IPS-18c (cell line): ENCODE results near the gene LRIG2.
"Not testable (repeated sequence)": the region's sequence is repeated elsewhere in the genome, so short reads cannot be mapped to it uniquely, and the experiment has no call there.

Experiments used
- H3K4me3 ChIP-seq: 2 replicates; pipeline ENCODE4 v1.7.0; 2013; ENCODE audit warnings: low read depth, mild to moderate bottlenecking, low read length, moderate library complexity; ENCODE audit not compliant: insufficient read depth
- H3K9me3 ChIP-seq: one replicate; pipeline ENCODE4 v1.6.1; 2013; ENCODE audit warnings: mild to moderate bottlenecking, low read length, moderate library complexity; ENCODE audit not compliant: control insufficient read depth, insufficient read depth

The LRIG2 gene

GRCh38 chr1:113140588-113141446, 67.8 kb downstream of the LRIG2 start:
- Histone ChIP-seq H3K4me3 (no peak overlapping the region), H3K9me3 (no peaks in the 10 kb centered on the region)

- Histone ChIP-seq H3K9me3 (no peaks in the 10 kb centered on the region), H3K4me3 (no peak overlapping the region)
Observed at GRCh38 chr1:113141650-113142473, 68.9 kb downstream of the LRIG2 start.

GRCh38 chr1:113142791-113143190, 69.8 kb downstream of the LRIG2 start:
- H3K9me3 ChIP-seq = no peaks in the 10 kb centered on the region
- H3K4me3 ChIP-seq = no peak overlapping the region

GRCh38 chr1:113146242-113147072, 73.5 kb downstream of the LRIG2 start:
- Histone ChIP-seq H3K9me3 (no peaks in the 10 kb centered on the region), H3K4me3 (no peak overlapping the region)

- no peaks in the 10 kb centered on the region for H3K9me3 ChIP-seq
- no peak overlapping the region for H3K4me3 ChIP-seq
Observed at GRCh38 chr1:113147073-113147625, 74.2 kb downstream of the LRIG2 start.

DNA sequence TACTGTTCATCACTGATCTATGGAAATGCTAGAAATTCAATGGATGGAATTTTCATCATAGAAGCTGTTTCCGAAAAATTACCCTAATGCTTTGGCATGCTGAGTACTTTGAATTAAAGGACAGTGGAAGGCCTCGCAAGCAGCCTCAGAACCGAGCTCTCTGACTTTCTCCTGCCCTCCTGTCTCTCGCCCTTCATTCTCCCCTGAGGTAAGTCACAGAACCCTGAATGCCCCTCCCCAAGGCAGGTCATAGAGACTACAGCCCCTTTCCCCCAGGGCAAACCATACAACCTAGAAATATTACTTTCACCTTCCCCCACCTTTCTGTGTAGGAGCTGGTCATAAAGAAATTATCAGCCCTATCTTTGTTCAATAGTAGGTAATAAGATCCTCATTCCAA, 74.8 kb downstream of the LRIG2 start:
- Histone ChIP-seq H3K4me3 (no peak overlapping the region), H3K9me3 (no peaks in the 10 kb centered on the region)

DNA sequence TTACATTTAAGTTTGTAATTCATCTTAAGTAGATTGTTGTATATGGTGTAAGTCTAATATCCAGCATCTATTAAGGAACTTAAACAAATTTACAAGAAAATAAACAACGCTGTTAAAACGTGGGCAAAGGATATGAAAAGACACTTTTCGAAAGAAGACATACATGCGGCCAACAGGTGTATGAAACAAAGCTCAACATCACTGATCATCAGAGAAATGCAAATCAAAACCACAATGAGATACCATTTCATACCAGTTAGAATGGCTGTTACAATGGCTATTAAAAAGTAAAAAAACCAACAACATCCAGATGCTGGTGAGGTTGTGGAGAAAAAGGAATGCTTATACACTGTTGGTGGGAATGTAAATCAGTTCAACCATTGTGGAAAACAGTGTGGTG, 77.5 kb downstream of the LRIG2 start:
- H3K4me3 ChIP-seq, H3K9me3 ChIP-seq: not testable (repeated sequence)

DNA sequence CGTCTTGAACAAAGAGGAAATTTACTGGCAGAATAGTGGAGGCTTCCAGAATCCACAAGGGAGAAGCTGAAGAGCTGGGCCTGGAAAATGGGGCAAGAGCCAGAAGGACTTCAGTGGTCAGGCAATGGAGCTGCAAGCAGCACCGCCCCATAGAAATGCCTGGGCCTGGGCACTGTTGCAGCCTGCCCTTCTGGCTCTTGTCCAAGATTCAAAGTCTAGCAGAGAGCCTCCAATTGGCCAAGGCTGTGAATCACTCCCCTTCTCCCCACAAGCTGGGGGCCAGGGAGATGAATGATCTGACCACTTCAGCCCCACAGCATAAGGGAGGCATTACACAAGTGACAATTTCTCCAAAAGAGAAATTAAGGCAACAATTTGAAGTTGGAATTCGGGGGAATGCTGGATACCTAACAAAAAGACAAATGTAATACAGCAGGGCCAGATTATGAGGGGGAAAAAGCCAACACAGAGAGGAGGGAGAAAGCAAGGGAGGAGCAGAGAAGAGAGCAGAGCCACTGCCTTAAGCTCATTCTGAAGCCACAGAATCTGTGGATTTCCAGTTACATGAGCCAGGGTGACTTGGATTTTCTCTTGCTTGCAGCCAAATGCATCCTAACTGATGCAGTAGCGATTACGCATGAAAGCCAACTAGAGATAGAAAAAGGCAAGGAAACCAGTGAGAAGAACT, 80.3 kb downstream of the LRIG2 start:
- Histone ChIP-seq H3K4me3 (no peak overlapping the region), H3K9me3 (no peaks in the 10 kb centered on the region)

GRCh38 chr1:113156368-113156767, 83.4 kb downstream of the LRIG2 start:
- no peak overlapping the region for H3K4me3 ChIP-seq
- peaks cover 4% of the 10 kb centered on the region for H3K9me3 ChIP-seq

GRCh38 chr1:113158743-113159142, 85.7 kb downstream of the LRIG2 start:
- H3K9me3 ChIP-seq, H3K4me3 ChIP-seq: not testable (repeated sequence)

- Histone ChIP-seq H3K4me3 (no peak overlapping the region), H3K9me3 (peaks cover 4% of the 10 kb centered on the region)
Observed at GRCh38 chr1:113166473-113166872, 93.5 kb downstream of the LRIG2 start.

DNA sequence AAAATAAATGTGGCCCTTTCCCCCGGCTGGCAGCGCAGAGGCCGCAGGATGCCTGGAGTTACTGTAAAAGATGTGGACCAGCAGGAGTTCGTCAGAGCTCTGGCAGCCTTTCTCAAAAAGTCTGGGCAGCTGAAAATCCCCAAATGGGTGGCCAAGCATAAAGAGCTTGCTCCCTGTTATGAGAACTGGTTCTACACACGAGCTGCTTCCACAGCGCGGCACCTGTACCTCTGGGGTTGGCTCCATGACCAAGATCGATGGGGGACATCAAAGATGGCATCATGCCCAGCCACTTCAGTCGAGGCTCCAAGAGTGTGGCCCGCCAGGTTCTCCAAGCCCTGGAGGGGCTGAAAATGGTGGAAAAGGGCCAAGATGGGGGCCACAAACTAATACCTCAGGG, 95.9 kb downstream of the LRIG2 start:
- no peak overlapping the region for H3K4me3 ChIP-seq
- H3K9me3 ChIP-seq = peaks cover 4% of the 10 kb centered on the region

DNA sequence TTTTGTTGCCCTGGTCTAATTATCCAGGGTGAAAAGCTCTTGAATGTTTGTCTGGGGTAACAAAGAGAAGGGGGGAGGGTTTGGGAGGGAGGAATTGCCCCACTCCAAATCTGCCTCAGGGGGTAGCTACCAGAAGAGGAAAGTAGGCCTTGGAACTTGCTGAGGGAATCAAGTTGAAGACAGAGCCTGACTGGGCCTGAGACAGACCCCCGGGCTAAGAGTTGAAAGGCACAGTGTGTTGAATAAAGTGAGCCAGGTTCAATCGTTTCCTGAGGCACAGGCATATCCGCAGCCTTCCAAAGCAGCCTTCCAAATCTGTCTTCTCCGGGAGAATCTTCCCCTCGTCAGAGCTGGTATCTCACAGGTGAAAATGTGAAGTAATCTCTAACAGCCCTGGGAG, 96.6 kb downstream of the LRIG2 start:
- H3K9me3 ChIP-seq = peaks cover 4% of the 10 kb centered on the region
- no peak overlapping the region for H3K4me3 ChIP-seq

GRCh38 chr1:113170519-113170918, 97.5 kb downstream of the LRIG2 start:
- H3K9me3 ChIP-seq = peaks cover 2% of the 10 kb centered on the region
- H3K4me3 ChIP-seq = no peak overlapping the region

DNA sequence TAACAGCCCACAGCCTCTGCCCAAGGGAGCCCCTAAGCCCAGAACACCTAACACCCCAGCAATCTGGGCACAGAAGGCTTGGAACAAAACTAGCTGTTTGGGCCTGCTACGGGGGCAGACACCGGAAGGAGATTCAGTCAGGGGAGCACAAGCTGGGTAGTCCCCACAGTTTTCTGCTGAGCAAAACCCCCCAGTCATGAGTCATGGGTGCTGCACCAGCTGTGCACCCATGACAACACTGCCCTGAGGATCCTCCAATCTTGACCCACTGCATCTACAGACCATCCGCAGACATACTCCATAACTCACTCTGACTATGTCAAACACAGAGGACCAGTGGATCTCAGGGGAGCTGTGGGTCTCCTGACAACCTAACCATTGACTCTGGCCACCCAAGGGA, 105.1 kb downstream of the LRIG2 start:
- H3K9me3 ChIP-seq = no peaks in the 10 kb centered on the region
- H3K4me3 ChIP-seq = no peak overlapping the region

- H3K9me3 ChIP-seq = no peaks in the 10 kb centered on the region
- H3K4me3 ChIP-seq = no peak overlapping the region
Observed at GRCh38 chr1:113178522-113178921, 105.5 kb downstream of the LRIG2 start.
